Smooth muscle cell (in vitro differentiated cells): Measurements from ENCODE around the gene SPIRE1. TPM values are rescaled to one million over a fixed set of nuclear protein-coding genes. Genes with fewer than 3 reads are reported as not detected.
A peak's percentile ranks its signal among the peaks of the same experiment; 100 is the strongest.

Experiments used
- DNase-seq: peaks from one replicate; lab custom pipeline; 2025; ENCODE audit not compliant: unreplicated experiment; lab: John Stamatoyannopoulos, UW
- H2AFZ ChIP-seq: fragments of 200-600 bp; sonication (generic); 2 replicates; pipeline ENCODE4 v1.6.0; 2016; ENCODE audit warnings: antibody characterized with exemption, low read depth, mild to moderate bottlenecking
- H3F3A ChIP-seq: fragments of 200-600 bp; sonication (generic); 2 replicates; pipeline ENCODE4 v1.6.0; 2017; ENCODE audit warnings: antibody characterized with exemption, low read depth
- H3K27ac ChIP-seq: fragments of 200-600 bp; sonication (generic); 2 replicates; pipeline ENCODE4 v1.5.1; 2016; ENCODE audit warnings: low read depth, mild to moderate bottlenecking
- H3K27me3 ChIP-seq: fragments of 200-600 bp; sonication (generic); 2 replicates; pipeline ENCODE4 v1.6.1; 2016; ENCODE audit warnings: low read depth, mild to moderate bottlenecking
- H3K36me3 ChIP-seq: fragments of 200-600 bp; sonication (generic); 2 replicates; pipeline ENCODE4 v1.5.1; 2016; ENCODE audit warnings: low read depth
- H3K4me1 ChIP-seq: fragments of 200-600 bp; sonication (generic); 2 replicates; pipeline ENCODE4 v1.5.1; 2016; ENCODE audit warnings: low read depth
- H3K4me2 ChIP-seq: fragments of 200-600 bp; sonication (generic); 2 replicates; pipeline ENCODE4 v1.6.0; 2016; ENCODE audit warnings: mild to moderate bottlenecking
- H3K4me3 ChIP-seq: fragments of 200-600 bp; sonication (generic); 2 replicates; pipeline ENCODE4 v1.5.1; 2016; ENCODE audit warnings: mild to moderate bottlenecking
- H3K79me2 ChIP-seq: fragments of 200-600 bp; sonication (generic); 2 replicates; pipeline ENCODE4 v1.6.0; 2016; ENCODE audit warnings: low read depth, mild to moderate bottlenecking
- H3K9ac ChIP-seq: fragments of 200-600 bp; sonication (generic); 2 replicates; pipeline ENCODE4 v1.6.0; 2016; ENCODE audit warnings: low read depth
- H3K9me3 ChIP-seq: fragments of 200-600 bp; sonication (generic); replicated peaks from 2 replicates; pipeline ENCODE4 v1.5.1; 2016; ENCODE audit warnings: low read depth
- H4K20me1 ChIP-seq: fragments of 200-600 bp; sonication (generic); 2 replicates; pipeline ENCODE4 v1.6.0; 2016; ENCODE audit warnings: low read depth
- whole genome bisulfite sequencing: methylation state at CpG from one replicate; pipeline ENCODE4 v1.1.7; 2016; ENCODE audit warnings: low lambda C conversion rate; 5-methylcytosine and 5-hydroxymethylcytosine counted together
- polyA plus RNA-seq: library from polyadenylated mRNA; unstranded; fragments of >200 nt; fragmentation: Nextera tagmentation; extraction: Ambion mirVana; gene quantifications from 2 replicates; pipeline ENCODE4 v1.2.1, GENCODE V29; 2016
- total RNA-seq: library from RNA; depleted of rRNA; stranded (reverse); fragments of >200 nt; gene quantifications from 2 replicates; pipeline ENCODE4 v1.2.3, GENCODE V29; 2014
- TF ChIP-seq, protein P1 (sequence below): fragments of 200-600 bp; sonication (generic); IDR thresholded peaks from 2 replicates; pipeline ENCODE4 v1.5.1; 2017; ENCODE audit warnings: borderline replicate concordance, mild to moderate bottlenecking, antibody characterized with exemption; ENCODE audit not compliant: insufficient read depth, poor library complexity, severe bottlenecking

The SPIRE1 gene
- total and polyA plus RNA-seq, 2 experiments from 2014 or later = 12.6 to 18.1 TPM

DNA sequence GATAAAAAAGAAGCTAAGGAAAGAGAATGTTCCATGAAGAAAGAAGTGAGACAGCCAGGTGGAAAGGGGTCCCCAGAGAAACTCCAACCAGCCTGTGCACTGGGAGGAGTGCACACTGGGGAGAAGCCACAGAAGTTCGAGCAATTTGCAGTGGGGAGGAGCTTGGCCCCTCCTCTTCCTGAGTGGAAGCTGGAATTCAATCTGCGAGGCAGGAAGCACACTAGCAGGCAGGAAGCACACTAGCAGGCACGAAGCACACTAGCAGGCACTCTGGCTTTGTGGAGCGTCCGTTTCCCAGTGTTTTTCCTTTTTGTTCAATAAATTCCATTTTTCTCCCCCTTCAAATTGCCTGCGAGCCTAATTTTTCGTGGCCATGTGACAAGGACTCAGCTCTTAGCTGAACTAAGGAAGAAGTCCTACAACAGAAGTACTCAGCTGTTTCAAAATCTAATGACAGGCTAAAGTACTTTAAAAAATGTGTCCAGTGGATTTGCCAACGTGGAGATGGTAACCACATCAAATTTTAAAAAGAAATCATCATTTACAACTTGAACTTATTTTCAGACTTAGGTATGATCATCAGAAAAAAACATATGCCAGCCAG is 21.4 kb upstream of the SPIRE1 start:
- H3K4me3 ChIP-seq = no peak overlapping the region
- no peak for DNase-seq

DNA sequence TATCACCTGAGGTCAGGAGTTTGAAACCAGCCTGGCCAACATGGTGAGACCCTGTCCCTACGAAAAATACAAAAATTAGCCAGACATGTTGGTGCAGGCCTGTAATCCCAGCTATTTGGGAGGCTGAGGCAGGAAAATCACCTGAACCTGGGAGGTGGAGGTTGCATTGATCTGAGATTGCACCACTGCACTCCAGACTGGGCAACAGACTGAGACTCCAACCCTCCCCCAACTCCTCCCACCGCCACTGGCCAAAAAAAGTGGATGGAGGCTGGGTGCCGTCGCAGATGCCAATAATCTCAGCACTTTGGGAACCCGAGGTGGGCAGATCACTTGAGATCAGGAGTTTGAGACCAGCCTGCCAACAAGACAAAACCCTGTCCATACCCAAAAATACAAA is 10.1 kb upstream of the SPIRE1 start:
- no peak overlapping the region for H3K27ac ChIP-seq
- no peaks in the 10 kb centered on the region for H3K9me3 ChIP-seq
- TF ChIP-seq, protein P1, sequence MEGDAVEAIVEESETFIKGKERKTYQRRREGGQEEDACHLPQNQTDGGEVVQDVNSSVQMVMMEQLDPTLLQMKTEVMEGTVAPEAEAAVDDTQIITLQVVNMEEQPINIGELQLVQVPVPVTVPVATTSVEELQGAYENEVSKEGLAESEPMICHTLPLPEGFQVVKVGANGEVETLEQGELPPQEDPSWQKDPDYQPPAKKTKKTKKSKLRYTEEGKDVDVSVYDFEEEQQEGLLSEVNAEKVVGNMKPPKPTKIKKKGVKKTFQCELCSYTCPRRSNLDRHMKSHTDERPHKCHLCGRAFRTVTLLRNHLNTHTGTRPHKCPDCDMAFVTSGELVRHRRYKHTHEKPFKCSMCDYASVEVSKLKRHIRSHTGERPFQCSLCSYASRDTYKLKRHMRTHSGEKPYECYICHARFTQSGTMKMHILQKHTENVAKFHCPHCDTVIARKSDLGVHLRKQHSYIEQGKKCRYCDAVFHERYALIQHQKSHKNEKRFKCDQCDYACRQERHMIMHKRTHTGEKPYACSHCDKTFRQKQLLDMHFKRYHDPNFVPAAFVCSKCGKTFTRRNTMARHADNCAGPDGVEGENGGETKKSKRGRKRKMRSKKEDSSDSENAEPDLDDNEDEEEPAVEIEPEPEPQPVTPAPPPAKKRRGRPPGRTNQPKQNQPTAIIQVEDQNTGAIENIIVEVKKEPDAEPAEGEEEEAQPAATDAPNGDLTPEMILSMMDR = no peak
- no peak overlapping the region for H2AFZ ChIP-seq
- H3F3A ChIP-seq = no peaks in the 10 kb centered on the region
- H3K4me2 ChIP-seq = no peak overlapping the region
- H3K4me1 ChIP-seq = no peaks in the 10 kb centered on the region
- DNase-seq = no peak
- WGBS = 95% methylated on average over 5 of the region's 5 CpGs
- H3K27me3 ChIP-seq = no peaks in the 10 kb centered on the region
- no peak overlapping the region for H3K4me3 ChIP-seq
- no peak overlapping the region for H3K9ac ChIP-seq
- H3K36me3 ChIP-seq = peaks cover under 1% of the 10 kb centered on the region
- H4K20me1 ChIP-seq = no peaks in the 10 kb centered on the region
- H3K79me2 ChIP-seq = no peaks in the 10 kb centered on the region

More for the DNA sequence above, 21.4 kb upstream of the SPIRE1 start:
- no peaks in the 10 kb centered on the region for H3K4me1 ChIP-seq
- TF ChIP-seq, protein P1 = no peak
- H3K9ac ChIP-seq = no peak overlapping the region
- H3F3A ChIP-seq = no peaks in the 10 kb centered on the region
- 52% methylated on average over 8 of the region's 8 CpGs for WGBS
- no peaks in the 10 kb centered on the region for H3K79me2 ChIP-seq
- peaks cover 2% of the 10 kb centered on the region for H3K36me3 ChIP-seq
- no peaks in the 10 kb centered on the region for H3K27me3 ChIP-seq
- peak overlapping the region; percentile 53 for H3K4me2 ChIP-seq
- no peaks in the 10 kb centered on the region for H4K20me1 ChIP-seq
- H3K27ac ChIP-seq = peak overlapping the region; percentile 3
- H3K9me3 ChIP-seq = no peaks in the 10 kb centered on the region
- peak overlapping the region; percentile 63 for H2AFZ ChIP-seq

DNA sequence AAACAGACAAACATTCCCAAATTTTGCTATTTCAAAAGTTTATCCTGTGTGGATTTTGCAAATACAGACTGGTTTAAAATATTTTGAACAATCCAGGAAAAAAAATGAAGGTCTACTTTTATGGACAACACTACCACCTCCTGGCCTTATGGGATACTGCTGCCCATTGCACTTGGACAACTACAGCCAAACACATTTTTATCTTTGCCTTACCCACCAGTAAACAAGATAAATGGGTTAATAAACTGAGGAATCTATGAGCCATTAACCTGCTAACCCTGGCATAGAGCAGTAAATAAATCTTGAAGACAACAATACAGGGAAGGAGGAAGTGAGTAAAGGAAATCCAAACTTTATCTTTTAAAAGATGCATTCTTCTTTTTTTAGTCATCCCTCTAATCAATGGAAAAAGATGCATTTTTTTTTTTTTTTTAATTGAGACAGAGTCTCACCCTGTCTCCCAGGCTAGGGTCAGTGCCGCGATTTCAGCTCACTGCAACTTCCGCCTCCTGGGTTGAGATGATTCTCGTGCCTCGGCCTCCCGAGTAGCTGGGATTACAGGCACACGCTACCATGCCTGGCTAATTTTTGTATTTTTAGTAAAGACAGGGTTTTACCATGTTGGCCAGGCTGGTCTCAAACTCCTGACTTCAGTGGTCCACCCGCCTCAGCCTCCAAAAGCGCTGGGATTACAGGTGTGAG is 2.1 kb upstream of the SPIRE1 start:
- Histone ChIP-seq H3K9ac (no peak overlapping the region), H3K4me3 (no peak overlapping the region), H3K4me2 (no peak overlapping the region), H3K79me2 (peaks cover 16% of the 10 kb centered on the region), H3K9me3 (no peaks in the 10 kb centered on the region), H3K36me3 (no peaks in the 10 kb centered on the region), H3F3A (peaks cover 16% of the 10 kb centered on the region), H2AFZ (no peak overlapping the region), H3K27ac (no peak overlapping the region), H4K20me1 (peaks cover 14% of the 10 kb centered on the region), H3K4me1 (no peaks in the 10 kb centered on the region), H3K27me3 (no peaks in the 10 kb centered on the region)
- TF ChIP-seq, protein P1 = peak; percentile 97
- 74% methylated on average over 9 of the region's 9 CpGs for WGBS
- DNase-seq = no peak
